GM23338 (cell line): ENCODE measurements around the gene SLC16A12. TPM values are rescaled to one million over a fixed set of nuclear protein-coding genes. Genes with fewer than 3 reads are reported as not detected.

Source experiments
- ATAC-seq: fragments of 200-7000 bp; cut with Tn5 transposase; 3 replicates; pipeline ENCODE4 v1.9.1; 2020
- DNase-seq: peaks from one replicate; pipeline ENCODE4 v3.0.0-alpha.2; 2015; ENCODE audit warnings: low spot score
- H2AFZ ChIP-seq: fragments of 200-600 bp; sonication (generic); 2 replicates; pipeline ENCODE4 v1.8.0; 2016; ENCODE audit warnings: antibody characterized with exemption, mild to moderate bottlenecking, moderate library complexity
- H3F3A ChIP-seq: fragments of 200-600 bp; sonication (generic); replicated peaks from 2 replicates; pipeline ENCODE4 v1.8.0; 2017; ENCODE audit warnings: antibody characterized with exemption, mixed run types, low read depth
- H3K27ac ChIP-seq: fragments of 200-600 bp; sonication (generic); 2 replicates; pipeline ENCODE4 v1.6.1; 2016; ENCODE audit warnings: low read depth
- H3K27me3 ChIP-seq: fragments of 200-600 bp; sonication (generic); 2 replicates; pipeline ENCODE4 v1.8.0; 2016; ENCODE audit warnings: mild to moderate bottlenecking, mixed run types, moderate library complexity; ENCODE audit not compliant: insufficient read depth
- H3K36me3 ChIP-seq: fragments of 200-600 bp; sonication (generic); 2 replicates; pipeline ENCODE4 v1.8.0; 2016; ENCODE audit warnings: mild to moderate bottlenecking; ENCODE audit not compliant: insufficient read depth
- H3K4me1 ChIP-seq: fragments of 200-600 bp; sonication (generic); 2 replicates; pipeline ENCODE4 v1.8.0; 2016; ENCODE audit warnings: mild to moderate bottlenecking, moderate library complexity; ENCODE audit not compliant: insufficient read depth
- H3K4me2 ChIP-seq: fragments of 200-600 bp; sonication (generic); 2 replicates; pipeline ENCODE4 v1.7.1; 2017; ENCODE audit warnings: mixed run types
- H3K4me3 ChIP-seq: fragments of 200-600 bp; sonication (generic); 2 replicates; pipeline ENCODE4 v1.6.1; 2016; ENCODE audit warnings: mixed run types
- H3K79me2 ChIP-seq: fragments of 200-600 bp; sonication (generic); replicated peaks from 2 replicates; pipeline ENCODE4 v1.8.0; 2017; ENCODE audit warnings: mild to moderate bottlenecking; ENCODE audit not compliant: insufficient read depth
- H3K9me2 ChIP-seq: fragments of 200-600 bp; sonication (generic); 2 replicates; pipeline ENCODE4 v1.8.0; 2017; ENCODE audit not compliant: insufficient read depth
- H4K20me1 ChIP-seq: fragments of 200-600 bp; sonication (generic); replicated peaks from 2 replicates; pipeline ENCODE4 v1.8.0; 2017; ENCODE audit warnings: mild to moderate bottlenecking; ENCODE audit not compliant: insufficient read depth
- H3K27ac Mint-ChIP-seq: 2 replicates; pipeline ENCODE4 v1.8.0; 2020; ENCODE audit warnings: inconsistent platforms, mild to moderate bottlenecking, moderate library complexity, mixed read lengths
- H3K27me3 Mint-ChIP-seq: 3 replicates; pipeline ENCODE4 v1.8.0; 2022; ENCODE audit warnings: low read depth, mild to moderate bottlenecking, moderate library complexity, mixed read lengths, inconsistent platforms; ENCODE audit not compliant: insufficient read depth, poor library complexity
- H3K36me3 Mint-ChIP-seq: 3 replicates; pipeline ENCODE4 v1.8.0; 2021; ENCODE audit warnings: low read depth, mild to moderate bottlenecking, inconsistent platforms, moderate library complexity, mixed read lengths
- H3K4me1 Mint-ChIP-seq: 3 replicates; pipeline ENCODE4 v1.8.0; 2020; ENCODE audit warnings: mild to moderate bottlenecking, inconsistent platforms, mixed read lengths
- H3K4me3 Mint-ChIP-seq: 3 replicates; pipeline ENCODE4 v1.8.0; 2021; ENCODE audit warnings: moderate library complexity, mild to moderate bottlenecking, inconsistent platforms, mixed read lengths
- H3K9me3 Mint-ChIP-seq: 3 replicates; pipeline ENCODE4 v1.8.0; 2020; ENCODE audit warnings: moderate library complexity, mild to moderate bottlenecking, inconsistent platforms, mixed read lengths
- CREB1 ChIP-seq: fragments of 250-450 bp; sonication (Bioruptor Pico); IDR thresholded peaks from 2 replicates; pipeline ENCODE4 v1.5.0; 2020; ENCODE audit warnings: low read depth, mild to moderate bottlenecking, moderate library complexity
- EZH2 ChIP-seq: fragments of 200-600 bp; sonication (generic); IDR thresholded peaks from one replicate; pipeline ENCODE4 v1.8.0; 2017; ENCODE audit warnings: antibody characterized with exemption, mild to moderate bottlenecking, low read depth; ENCODE audit not compliant: unreplicated experiment
- EZH2phosphoT487 ChIP-seq: fragments of 200-600 bp; sonication (generic); IDR thresholded peaks from one replicate; pipeline ENCODE4 v1.8.1; 2018; ENCODE audit warnings: antibody characterized with exemption; ENCODE audit not compliant: unreplicated experiment
- JUNB ChIP-seq: IDR thresholded peaks from one replicate; pipeline ENCODE4 v1.6.1; 2016; ENCODE audit warnings: antibody characterized with exemption; ENCODE audit not compliant: unreplicated experiment
- NANOG ChIP-seq: IDR thresholded peaks from 2 replicates; pipeline ENCODE4 v1.6.1; 2016; ENCODE audit warnings: antibody characterized with exemption, borderline replicate concordance
- POLR2AphosphoS5 ChIP-seq: IDR thresholded peaks from 2 replicates; pipeline ENCODE4 v1.6.1; 2016; ENCODE audit warnings: antibody characterized with exemption, low read depth
- STAT1 ChIP-seq: IDR thresholded peaks from one replicate; pipeline ENCODE4 v1.6.1; 2016; ENCODE audit warnings: antibody characterized with exemption; ENCODE audit not compliant: unreplicated experiment
- ZNF114 ChIP-seq: fragments of 250-450 bp; sonication (Bioruptor Pico); IDR thresholded peaks from 2 replicates; pipeline ENCODE4 v1.5.0; 2020; ENCODE audit warnings: mild to moderate bottlenecking, moderate library complexity
- ZNF331 ChIP-seq: fragments of 250-450 bp; sonication (Bioruptor Pico); IDR thresholded peaks from 2 replicates; pipeline ENCODE4 v1.5.0; 2020; ENCODE audit warnings: low read depth, mild to moderate bottlenecking, moderate library complexity
- polyA plus RNA-seq: library from polyadenylated mRNA; unstranded; fragments of >200 nt; fragmentation: Nextera tagmentation; extraction: Ambion mirVana; gene quantifications from 2 replicates; pipeline ENCODE4 v1.2.1, GENCODE V29; 2016
- total RNA-seq: library from RNA; depleted of rRNA; stranded (reverse); fragments of >200 nt; shearing (Covaris generic); gene quantifications from 2 replicates; pipeline ENCODE4 v1.2.3, GENCODE V29; 2014
- TF ChIP-seq, protein P1 (sequence below): IDR thresholded peaks from 2 replicates; pipeline ENCODE4 v1.6.1; 2016; ENCODE audit warnings: antibody characterized with exemption
- TF ChIP-seq, protein P2 (sequence below), 2 experiments: fragments of 200-600 bp in 1 of 2; sonication (generic) in 1 of 2; conservative IDR thresholded peaks; 2 replicates each; pipeline versions ENCODE4 v1.5.1 to v1.6.1; 2016 to 2017; ENCODE audit warnings: antibody characterized with exemption in 2 of 2, low read depth in 2 of 2, mild to moderate bottlenecking in 2 of 2, moderate library complexity in 1 of 2
- TF ChIP-seq, protein P3 (sequence below): fragments of 250-450 bp; sonication (Bioruptor Pico); IDR thresholded peaks from 2 replicates; pipeline ENCODE4 v1.5.0; 2020; ENCODE audit warnings: mild to moderate bottlenecking, moderate library complexity
- TF ChIP-seq, protein P4 (sequence below): IDR thresholded peaks from one replicate; pipeline ENCODE4 v1.6.1; 2018; ENCODE audit warnings: antibody characterized with exemption; ENCODE audit not compliant: unreplicated experiment

The SLC16A12 gene
- total and polyA plus RNA-seq, 2 experiments from 2014 or later = 0.84 to 2.0 TPM

DNA sequence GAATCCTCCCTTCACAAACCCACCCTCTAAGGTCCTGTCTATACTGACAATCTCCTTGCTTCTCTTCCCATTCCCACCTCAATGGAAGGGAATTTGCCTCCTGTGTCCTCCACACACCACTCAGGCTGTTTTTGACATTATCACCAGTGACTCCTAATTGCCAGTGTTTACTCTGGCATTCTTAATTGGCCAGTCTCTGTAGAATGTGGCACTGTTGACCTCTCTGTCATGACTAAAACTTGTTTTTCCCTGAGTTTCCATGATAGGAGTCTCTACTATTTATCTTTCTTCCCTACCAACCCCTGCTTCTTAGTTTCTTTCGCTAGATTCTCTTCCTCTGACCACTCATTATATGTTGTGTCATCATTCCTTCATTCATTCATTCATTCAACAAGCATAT, 12.1 kb downstream of the SLC16A12 start:
- no peak for DNase-seq

More for the DNA sequence above, 12.1 kb downstream of the SLC16A12 start:
- Mint-ChIP-seq H3K4me1 (no peaks in the 10 kb centered on the region), H3K27ac (no peak overlapping the region), H3K36me3 (no peaks in the 10 kb centered on the region), H3K4me3 (no peak overlapping the region), H3K27me3 (no peaks in the 10 kb centered on the region), H3K9me3 (no peaks in the 10 kb centered on the region)
- no peaks in the 10 kb centered on the region for H3K79me2 ChIP-seq
- H3K27ac ChIP-seq = no peak overlapping the region
- no peak overlapping the region for H3K4me3 ChIP-seq
- H3K27me3 ChIP-seq = no peaks in the 10 kb centered on the region
- H3K4me2 ChIP-seq = no peak overlapping the region
- no peak for ATAC-seq
- TF ChIP-seq CREB1 (CRISPR knock-in tag) (no peak), POLR2AphosphoS5 (no peak), STAT1 (no peak), NANOG (no peak), ZNF114 (no peak), ZNF331 (CRISPR knock-in tag) (no peak), EZH2phosphoT487 (no peak), EZH2 (no peak), JUNB (no peak)
- TF ChIP-seq, protein P1, sequence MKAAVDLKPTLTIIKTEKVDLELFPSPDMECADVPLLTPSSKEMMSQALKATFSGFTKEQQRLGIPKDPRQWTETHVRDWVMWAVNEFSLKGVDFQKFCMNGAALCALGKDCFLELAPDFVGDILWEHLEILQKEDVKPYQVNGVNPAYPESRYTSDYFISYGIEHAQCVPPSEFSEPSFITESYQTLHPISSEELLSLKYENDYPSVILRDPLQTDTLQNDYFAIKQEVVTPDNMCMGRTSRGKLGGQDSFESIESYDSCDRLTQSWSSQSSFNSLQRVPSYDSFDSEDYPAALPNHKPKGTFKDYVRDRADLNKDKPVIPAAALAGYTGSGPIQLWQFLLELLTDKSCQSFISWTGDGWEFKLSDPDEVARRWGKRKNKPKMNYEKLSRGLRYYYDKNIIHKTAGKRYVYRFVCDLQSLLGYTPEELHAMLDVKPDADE = no peak
- TF ChIP-seq, protein P2, sequence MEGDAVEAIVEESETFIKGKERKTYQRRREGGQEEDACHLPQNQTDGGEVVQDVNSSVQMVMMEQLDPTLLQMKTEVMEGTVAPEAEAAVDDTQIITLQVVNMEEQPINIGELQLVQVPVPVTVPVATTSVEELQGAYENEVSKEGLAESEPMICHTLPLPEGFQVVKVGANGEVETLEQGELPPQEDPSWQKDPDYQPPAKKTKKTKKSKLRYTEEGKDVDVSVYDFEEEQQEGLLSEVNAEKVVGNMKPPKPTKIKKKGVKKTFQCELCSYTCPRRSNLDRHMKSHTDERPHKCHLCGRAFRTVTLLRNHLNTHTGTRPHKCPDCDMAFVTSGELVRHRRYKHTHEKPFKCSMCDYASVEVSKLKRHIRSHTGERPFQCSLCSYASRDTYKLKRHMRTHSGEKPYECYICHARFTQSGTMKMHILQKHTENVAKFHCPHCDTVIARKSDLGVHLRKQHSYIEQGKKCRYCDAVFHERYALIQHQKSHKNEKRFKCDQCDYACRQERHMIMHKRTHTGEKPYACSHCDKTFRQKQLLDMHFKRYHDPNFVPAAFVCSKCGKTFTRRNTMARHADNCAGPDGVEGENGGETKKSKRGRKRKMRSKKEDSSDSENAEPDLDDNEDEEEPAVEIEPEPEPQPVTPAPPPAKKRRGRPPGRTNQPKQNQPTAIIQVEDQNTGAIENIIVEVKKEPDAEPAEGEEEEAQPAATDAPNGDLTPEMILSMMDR (conservative IDR thresholded peaks at IDR 0.05; ENCODE audit: low read depth in 2 of 2) = no peak
- TF ChIP-seq, protein P3, sequence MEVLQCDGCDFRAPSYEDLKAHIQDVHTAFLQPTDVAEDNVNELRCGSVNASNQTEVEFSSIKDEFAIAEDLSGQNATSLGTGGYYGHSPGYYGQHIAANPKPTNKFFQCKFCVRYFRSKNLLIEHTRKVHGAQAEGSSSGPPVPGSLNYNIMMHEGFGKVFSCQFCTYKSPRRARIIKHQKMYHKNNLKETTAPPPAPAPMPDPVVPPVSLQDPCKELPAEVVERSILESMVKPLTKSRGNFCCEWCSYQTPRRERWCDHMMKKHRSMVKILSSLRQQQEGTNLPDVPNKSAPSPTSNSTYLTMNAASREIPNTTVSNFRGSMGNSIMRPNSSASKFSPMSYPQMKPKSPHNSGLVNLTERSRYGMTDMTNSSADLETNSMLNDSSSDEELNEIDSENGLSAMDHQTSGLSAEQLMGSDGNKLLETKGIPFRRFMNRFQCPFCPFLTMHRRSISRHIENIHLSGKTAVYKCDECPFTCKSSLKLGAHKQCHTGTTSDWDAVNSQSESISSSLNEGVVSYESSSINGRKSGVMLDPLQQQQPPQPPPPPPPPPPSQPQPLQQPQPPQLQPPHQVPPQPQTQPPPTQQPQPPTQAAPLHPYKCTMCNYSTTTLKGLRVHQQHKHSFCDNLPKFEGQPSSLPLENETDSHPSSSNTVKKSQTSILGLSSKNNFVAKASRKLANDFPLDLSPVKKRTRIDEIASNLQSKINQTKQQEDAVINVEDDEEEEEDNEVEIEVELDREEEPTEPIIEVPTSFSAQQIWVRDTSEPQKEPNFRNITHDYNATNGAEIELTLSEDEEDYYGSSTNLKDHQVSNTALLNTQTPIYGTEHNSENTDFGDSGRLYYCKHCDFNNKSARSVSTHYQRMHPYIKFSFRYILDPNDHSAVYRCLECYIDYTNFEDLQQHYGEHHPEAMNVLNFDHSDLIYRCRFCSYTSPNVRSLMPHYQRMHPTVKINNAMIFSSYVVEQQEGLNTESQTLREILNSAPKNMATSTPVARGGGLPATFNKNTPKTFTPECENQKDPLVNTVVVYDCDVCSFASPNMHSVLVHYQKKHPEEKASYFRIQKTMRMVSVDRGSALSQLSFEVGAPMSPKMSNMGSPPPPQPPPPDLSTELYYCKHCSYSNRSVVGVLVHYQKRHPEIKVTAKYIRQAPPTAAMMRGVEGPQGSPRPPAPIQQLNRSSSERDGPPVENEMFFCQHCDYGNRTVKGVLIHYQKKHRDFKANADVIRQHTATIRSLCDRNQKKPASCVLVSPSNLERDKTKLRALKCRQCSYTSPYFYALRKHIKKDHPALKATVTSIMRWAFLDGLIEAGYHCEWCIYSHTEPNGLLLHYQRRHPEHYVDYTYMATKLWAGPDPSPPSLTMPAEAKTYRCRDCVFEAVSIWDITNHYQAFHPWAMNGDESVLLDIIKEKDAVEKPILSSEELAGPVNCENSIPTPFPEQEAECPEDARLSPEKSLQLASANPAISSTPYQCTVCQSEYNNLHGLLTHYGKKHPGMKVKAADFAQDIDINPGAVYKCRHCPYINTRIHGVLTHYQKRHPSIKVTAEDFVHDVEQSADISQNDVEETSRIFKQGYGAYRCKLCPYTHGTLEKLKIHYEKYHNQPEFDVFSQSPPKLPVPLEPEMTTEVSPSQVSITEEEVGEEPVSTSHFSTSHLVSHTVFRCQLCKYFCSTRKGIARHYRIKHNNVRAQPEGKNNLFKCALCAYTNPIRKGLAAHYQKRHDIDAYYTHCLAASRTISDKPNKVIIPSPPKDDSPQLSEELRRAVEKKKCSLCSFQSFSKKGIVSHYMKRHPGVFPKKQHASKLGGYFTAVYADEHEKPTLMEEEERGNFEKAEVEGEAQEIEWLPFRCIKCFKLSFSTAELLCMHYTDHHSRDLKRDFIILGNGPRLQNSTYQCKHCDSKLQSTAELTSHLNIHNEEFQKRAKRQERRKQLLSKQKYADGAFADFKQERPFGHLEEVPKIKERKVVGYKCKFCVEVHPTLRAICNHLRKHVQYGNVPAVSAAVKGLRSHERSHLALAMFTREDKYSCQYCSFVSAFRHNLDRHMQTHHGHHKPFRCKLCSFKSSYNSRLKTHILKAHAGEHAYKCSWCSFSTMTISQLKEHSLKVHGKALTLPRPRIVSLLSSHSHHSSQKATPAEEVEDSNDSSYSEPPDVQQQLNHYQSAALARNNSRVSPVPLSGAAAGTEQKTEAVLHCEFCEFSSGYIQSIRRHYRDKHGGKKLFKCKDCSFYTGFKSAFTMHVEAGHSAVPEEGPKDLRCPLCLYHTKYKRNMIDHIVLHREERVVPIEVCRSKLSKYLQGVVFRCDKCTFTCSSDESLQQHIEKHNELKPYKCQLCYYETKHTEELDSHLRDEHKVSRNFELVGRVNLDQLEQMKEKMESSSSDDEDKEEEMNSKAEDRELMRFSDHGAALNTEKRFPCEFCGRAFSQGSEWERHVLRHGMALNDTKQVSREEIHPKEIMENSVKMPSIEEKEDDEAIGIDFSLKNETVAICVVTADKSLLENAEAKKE (CRISPR knock-in tag) = no peak
- TF ChIP-seq, protein P4, sequence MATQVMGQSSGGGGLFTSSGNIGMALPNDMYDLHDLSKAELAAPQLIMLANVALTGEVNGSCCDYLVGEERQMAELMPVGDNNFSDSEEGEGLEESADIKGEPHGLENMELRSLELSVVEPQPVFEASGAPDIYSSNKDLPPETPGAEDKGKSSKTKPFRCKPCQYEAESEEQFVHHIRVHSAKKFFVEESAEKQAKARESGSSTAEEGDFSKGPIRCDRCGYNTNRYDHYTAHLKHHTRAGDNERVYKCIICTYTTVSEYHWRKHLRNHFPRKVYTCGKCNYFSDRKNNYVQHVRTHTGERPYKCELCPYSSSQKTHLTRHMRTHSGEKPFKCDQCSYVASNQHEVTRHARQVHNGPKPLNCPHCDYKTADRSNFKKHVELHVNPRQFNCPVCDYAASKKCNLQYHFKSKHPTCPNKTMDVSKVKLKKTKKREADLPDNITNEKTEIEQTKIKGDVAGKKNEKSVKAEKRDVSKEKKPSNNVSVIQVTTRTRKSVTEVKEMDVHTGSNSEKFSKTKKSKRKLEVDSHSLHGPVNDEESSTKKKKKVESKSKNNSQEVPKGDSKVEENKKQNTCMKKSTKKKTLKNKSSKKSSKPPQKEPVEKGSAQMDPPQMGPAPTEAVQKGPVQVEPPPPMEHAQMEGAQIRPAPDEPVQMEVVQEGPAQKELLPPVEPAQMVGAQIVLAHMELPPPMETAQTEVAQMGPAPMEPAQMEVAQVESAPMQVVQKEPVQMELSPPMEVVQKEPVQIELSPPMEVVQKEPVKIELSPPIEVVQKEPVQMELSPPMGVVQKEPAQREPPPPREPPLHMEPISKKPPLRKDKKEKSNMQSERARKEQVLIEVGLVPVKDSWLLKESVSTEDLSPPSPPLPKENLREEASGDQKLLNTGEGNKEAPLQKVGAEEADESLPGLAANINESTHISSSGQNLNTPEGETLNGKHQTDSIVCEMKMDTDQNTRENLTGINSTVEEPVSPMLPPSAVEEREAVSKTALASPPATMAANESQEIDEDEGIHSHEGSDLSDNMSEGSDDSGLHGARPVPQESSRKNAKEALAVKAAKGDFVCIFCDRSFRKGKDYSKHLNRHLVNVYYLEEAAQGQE = no peak
- H3K36me3 ChIP-seq = no peaks in the 10 kb centered on the region
- H4K20me1 ChIP-seq = no peaks in the 10 kb centered on the region
- H3F3A ChIP-seq = no peaks in the 10 kb centered on the region
- H3K9me2 ChIP-seq = no peaks in the 10 kb centered on the region
- no peaks in the 10 kb centered on the region for H3K4me1 ChIP-seq
- no peak overlapping the region for H2AFZ ChIP-seq
